Smooth muscle cell (in vitro differentiated cells): Measurements from ENCODE around the gene CTDSPL. TPM values are rescaled to one million over a fixed set of nuclear protein-coding genes. Genes with fewer than 3 reads are reported as not detected.

Source experiments
- DNase-seq: peaks from one replicate; lab custom pipeline; 2025; ENCODE audit not compliant: unreplicated experiment; lab: John Stamatoyannopoulos, UW
- H2AFZ ChIP-seq: fragments of 200-600 bp; sonication (generic); 2 replicates; pipeline ENCODE4 v1.6.0; 2016; ENCODE audit warnings: antibody characterized with exemption, low read depth, mild to moderate bottlenecking
- H3F3A ChIP-seq: fragments of 200-600 bp; sonication (generic); 2 replicates; pipeline ENCODE4 v1.6.0; 2017; ENCODE audit warnings: antibody characterized with exemption, low read depth
- H3K27ac ChIP-seq: fragments of 200-600 bp; sonication (generic); 2 replicates; pipeline ENCODE4 v1.5.1; 2016; ENCODE audit warnings: low read depth, mild to moderate bottlenecking
- H3K27me3 ChIP-seq: fragments of 200-600 bp; sonication (generic); 2 replicates; pipeline ENCODE4 v1.6.1; 2016; ENCODE audit warnings: low read depth, mild to moderate bottlenecking
- H3K36me3 ChIP-seq: fragments of 200-600 bp; sonication (generic); 2 replicates; pipeline ENCODE4 v1.5.1; 2016; ENCODE audit warnings: low read depth
- H3K4me1 ChIP-seq: fragments of 200-600 bp; sonication (generic); 2 replicates; pipeline ENCODE4 v1.5.1; 2016; ENCODE audit warnings: low read depth
- H3K4me2 ChIP-seq: fragments of 200-600 bp; sonication (generic); 2 replicates; pipeline ENCODE4 v1.6.0; 2016; ENCODE audit warnings: mild to moderate bottlenecking
- H3K4me3 ChIP-seq: fragments of 200-600 bp; sonication (generic); 2 replicates; pipeline ENCODE4 v1.5.1; 2016; ENCODE audit warnings: mild to moderate bottlenecking
- H3K79me2 ChIP-seq: fragments of 200-600 bp; sonication (generic); 2 replicates; pipeline ENCODE4 v1.6.0; 2016; ENCODE audit warnings: low read depth, mild to moderate bottlenecking
- H3K9ac ChIP-seq: fragments of 200-600 bp; sonication (generic); 2 replicates; pipeline ENCODE4 v1.6.0; 2016; ENCODE audit warnings: low read depth
- H3K9me3 ChIP-seq: fragments of 200-600 bp; sonication (generic); replicated peaks from 2 replicates; pipeline ENCODE4 v1.5.1; 2016; ENCODE audit warnings: low read depth
- H4K20me1 ChIP-seq: fragments of 200-600 bp; sonication (generic); 2 replicates; pipeline ENCODE4 v1.6.0; 2016; ENCODE audit warnings: low read depth
- WGBS: methylation state at CpG from one replicate; pipeline ENCODE4 v1.1.7; 2016; ENCODE audit warnings: low lambda C conversion rate; 5-methylcytosine and 5-hydroxymethylcytosine counted together
- polyA plus RNA-seq: library from polyadenylated mRNA; unstranded; fragments of >200 nt; fragmentation: Nextera tagmentation; extraction: Ambion mirVana; gene quantifications from 2 replicates; pipeline ENCODE4 v1.2.1, GENCODE V29; 2016
- total RNA-seq: library from RNA; depleted of rRNA; stranded (reverse); fragments of >200 nt; gene quantifications from 2 replicates; pipeline ENCODE4 v1.2.3, GENCODE V29; 2014
- TF ChIP-seq, protein P1 (sequence below): fragments of 200-600 bp; sonication (generic); IDR thresholded peaks from 2 replicates; pipeline ENCODE4 v1.5.1; 2017; ENCODE audit warnings: borderline replicate concordance, mild to moderate bottlenecking, antibody characterized with exemption; ENCODE audit not compliant: insufficient read depth, poor library complexity, severe bottlenecking

Gene CTDSPL
- total and polyA plus RNA-seq, 2 experiments from 2014 or later: 31.3 to 34.3 TPM

DNA sequence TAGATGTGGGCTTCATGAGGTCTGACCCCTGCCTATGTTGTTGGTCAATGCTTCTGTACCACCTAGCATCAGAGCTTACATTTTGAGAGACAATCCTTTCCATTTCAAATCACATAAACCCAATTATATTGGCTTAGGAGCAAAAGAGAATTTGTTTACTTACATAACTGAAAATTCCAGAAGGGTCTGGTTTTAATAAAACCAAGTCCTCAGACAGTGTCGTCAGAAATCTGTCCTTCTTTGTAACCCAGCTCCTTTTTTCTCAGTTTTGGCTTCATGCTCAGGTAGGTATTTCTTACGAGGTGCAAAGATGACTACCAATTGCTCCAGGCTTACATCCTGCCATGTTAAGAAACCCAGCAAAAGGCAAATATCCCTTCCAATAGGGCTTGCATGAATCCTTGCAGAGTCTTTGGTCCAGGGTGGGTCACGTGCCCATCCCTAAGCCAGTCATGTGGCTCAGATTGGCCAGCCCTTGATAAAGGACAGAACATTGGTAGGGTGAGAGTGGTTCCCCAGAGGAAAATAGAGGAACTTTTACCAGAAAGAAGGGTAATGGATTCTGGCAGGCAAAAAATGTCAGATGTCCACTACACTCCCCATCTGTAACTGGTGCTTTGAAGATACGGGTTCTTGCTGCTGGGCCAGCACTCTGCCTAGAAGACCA lies 78.7 kb downstream of the CTDSPL start:
- TF ChIP-seq, protein P1, sequence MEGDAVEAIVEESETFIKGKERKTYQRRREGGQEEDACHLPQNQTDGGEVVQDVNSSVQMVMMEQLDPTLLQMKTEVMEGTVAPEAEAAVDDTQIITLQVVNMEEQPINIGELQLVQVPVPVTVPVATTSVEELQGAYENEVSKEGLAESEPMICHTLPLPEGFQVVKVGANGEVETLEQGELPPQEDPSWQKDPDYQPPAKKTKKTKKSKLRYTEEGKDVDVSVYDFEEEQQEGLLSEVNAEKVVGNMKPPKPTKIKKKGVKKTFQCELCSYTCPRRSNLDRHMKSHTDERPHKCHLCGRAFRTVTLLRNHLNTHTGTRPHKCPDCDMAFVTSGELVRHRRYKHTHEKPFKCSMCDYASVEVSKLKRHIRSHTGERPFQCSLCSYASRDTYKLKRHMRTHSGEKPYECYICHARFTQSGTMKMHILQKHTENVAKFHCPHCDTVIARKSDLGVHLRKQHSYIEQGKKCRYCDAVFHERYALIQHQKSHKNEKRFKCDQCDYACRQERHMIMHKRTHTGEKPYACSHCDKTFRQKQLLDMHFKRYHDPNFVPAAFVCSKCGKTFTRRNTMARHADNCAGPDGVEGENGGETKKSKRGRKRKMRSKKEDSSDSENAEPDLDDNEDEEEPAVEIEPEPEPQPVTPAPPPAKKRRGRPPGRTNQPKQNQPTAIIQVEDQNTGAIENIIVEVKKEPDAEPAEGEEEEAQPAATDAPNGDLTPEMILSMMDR: no peak
- Histone ChIP-seq H3K9ac (no peak overlapping the region), H3K9me3 (no peaks in the 10 kb centered on the region), H3K4me3 (no peak overlapping the region), H3K4me2 (no peak overlapping the region), H3K4me1 (peaks cover 43% of the 10 kb centered on the region), H3K27me3 (no peaks in the 10 kb centered on the region), H3K36me3 (no peaks in the 10 kb centered on the region), H3K79me2 (peaks cover 31% of the 10 kb centered on the region), H3K27ac (no peak overlapping the region), H3F3A (peaks cover 26% of the 10 kb centered on the region), H2AFZ (no peak overlapping the region), H4K20me1 (no peaks in the 10 kb centered on the region)
- no peak for DNase-seq
- WGBS: 78% methylated on average over 4 of the region's 4 CpGs

GRCh38 chr3:37941608-37942508 lies 80.2 kb downstream of the CTDSPL start:
- H3K4me3 ChIP-seq: no peak overlapping the region
- H2AFZ ChIP-seq: no peak overlapping the region
- H3K4me2 ChIP-seq: peak overlapping the region; percentile 51
- no peaks in the 10 kb centered on the region for H3K36me3 ChIP-seq
- peaks cover 45% of the 10 kb centered on the region for H3K4me1 ChIP-seq
- H3K79me2 ChIP-seq: peaks cover 31% of the 10 kb centered on the region
- TF ChIP-seq, protein P1: no peak
- peaks cover 25% of the 10 kb centered on the region for H3F3A ChIP-seq
- peak overlapping the region; percentile 16 for H3K27ac ChIP-seq
- no peak overlapping the region for H3K9ac ChIP-seq
- H3K27me3 ChIP-seq: no peaks in the 10 kb centered on the region
- no peaks in the 10 kb centered on the region for H3K9me3 ChIP-seq
- no peaks in the 10 kb centered on the region for H4K20me1 ChIP-seq
- no peak for DNase-seq
- WGBS: 61% methylated on average over 12 of the region's 12 CpGs

DNA sequence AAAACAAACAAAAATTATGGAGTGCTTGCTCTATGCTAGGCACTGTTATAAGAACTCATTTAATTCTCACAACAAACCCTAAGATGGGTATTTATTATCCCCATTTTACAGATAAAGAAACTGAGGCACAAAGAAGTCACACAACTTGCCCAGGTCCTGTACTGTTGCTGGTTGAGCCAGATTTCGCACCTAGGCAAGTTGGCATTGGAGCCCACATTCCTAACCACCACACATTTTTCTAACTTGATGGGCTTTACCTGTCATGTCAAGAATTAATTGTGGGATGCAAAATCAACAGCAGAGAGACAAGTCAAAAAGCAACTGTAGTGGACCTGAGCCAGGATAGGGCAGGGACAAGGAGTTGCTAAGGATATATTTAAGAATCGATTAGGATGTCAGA lies 81.0 kb downstream of the CTDSPL start:
- Histone ChIP-seq H3K4me2 (peak overlapping the region; percentile 51), H4K20me1 (no peaks in the 10 kb centered on the region), H2AFZ (no peak overlapping the region), H3K9ac (no peak overlapping the region), H3K36me3 (no peaks in the 10 kb centered on the region), H3K27me3 (no peaks in the 10 kb centered on the region), H3K79me2 (peaks cover 31% of the 10 kb centered on the region), H3K4me1 (peaks cover 37% of the 10 kb centered on the region), H3K4me3 (no peak overlapping the region), H3F3A (peaks cover 29% of the 10 kb centered on the region), H3K9me3 (no peaks in the 10 kb centered on the region), H3K27ac (no peak overlapping the region)
- DNase-seq: no peak
- 100% methylated on average over 2 of the region's 2 CpGs for WGBS
- TF ChIP-seq, protein P1: no peak
